Neutrophil (primary cell): ENCODE results near the gene SLC6A13.

Experiments used
- H3K27ac ChIP-seq: fragments of 200-600 bp; sonication (generic); 2 replicates; pipeline ENCODE4 v1.5.1; 2016; ENCODE audit warnings: mild to moderate bottlenecking, moderate library complexity
- H3K27me3 ChIP-seq: fragments of 200-600 bp; sonication (generic); 2 replicates; pipeline ENCODE4 v1.6.0; 2016; ENCODE audit warnings: mild to moderate bottlenecking
- H3K36me3 ChIP-seq: fragments of 200-600 bp; sonication (generic); 2 replicates; pipeline ENCODE4 v1.5.1; 2017
- H3K4me1 ChIP-seq, 2 experiments: fragments of 200-600 bp in 1 of 2; sonication (generic) in 1 of 2; 1 replicate in 1 of 2; 2 replicates in 1 of 2; pipeline versions ENCODE4 v1.5.1 to v1.6.1; 2013 to 2016; ENCODE audit warnings: low read depth in 1 of 2, low read length in 1 of 2, mild to moderate bottlenecking in 1 of 2, moderate library complexity in 1 of 2; ENCODE audit not compliant: control insufficient read depth in 1 of 2, insufficient read depth in 1 of 2
- H3K4me3 ChIP-seq, 2 experiments: fragments of 200-600 bp in 1 of 2; sonication (generic) in 1 of 2; 1 replicate in 1 of 2; 2 replicates in 1 of 2; pipeline ENCODE4 v1.5.1; 2013 to 2016; ENCODE audit warnings: low read depth in 1 of 2, low read length in 1 of 2, mild to moderate bottlenecking in 1 of 2, moderate library complexity in 1 of 2
- H3K9me3 ChIP-seq: fragments of 200-600 bp; sonication (generic); 2 replicates; pipeline ENCODE4 v1.5.1; 2016
- CTCF ChIP-seq: fragments of 200-600 bp; sonication (generic); IDR thresholded peaks from 2 replicates; pipeline ENCODE4 v1.5.1; 2016; ENCODE audit warnings: antibody characterized with exemption

SLC6A13 gene

GRCh38 chr12:180445-180844 is 82.2 kb downstream of the SLC6A13 start:
- no peak overlapping the region for H3K27ac ChIP-seq
- H3K36me3 ChIP-seq: no peaks in the 10 kb centered on the region
- H3K4me3 ChIP-seq: no peak overlapping the region
- no peaks in the 10 kb centered on the region for H3K4me1 ChIP-seq
- peaks cover 8% of the 10 kb centered on the region for H3K27me3 ChIP-seq
- no peak for TF ChIP-seq CTCF
- H3K9me3 ChIP-seq: no peaks in the 10 kb centered on the region

GRCh38 chr12:179885-180284 is 82.8 kb downstream of the SLC6A13 start:
- TF ChIP-seq CTCF: no peak
- Histone ChIP-seq H3K27me3 (peaks cover 2% of the 10 kb centered on the region), H3K9me3 (no peaks in the 10 kb centered on the region), H3K4me1 (no peaks in the 10 kb centered on the region), H3K27ac (no peak overlapping the region), H3K36me3 (no peaks in the 10 kb centered on the region), H3K4me3 (no peak overlapping the region)

GRCh38 chr12:179131-179884 is 83.3 kb downstream of the SLC6A13 start:
- Histone ChIP-seq H3K4me3 (no peak overlapping the region), H3K9me3 (no peaks in the 10 kb centered on the region), H3K27me3 (no peaks in the 10 kb centered on the region), H3K27ac (no peak overlapping the region), H3K36me3 (no peaks in the 10 kb centered on the region), H3K4me1 (no peaks in the 10 kb centered on the region)
- TF ChIP-seq CTCF: no peak

GRCh38 chr12:178829-179109 is 83.9 kb downstream of the SLC6A13 start:
- no peak overlapping the region for H3K27ac ChIP-seq
- H3K4me1 ChIP-seq: no peaks in the 10 kb centered on the region
- no peak overlapping the region for H3K4me3 ChIP-seq
- TF ChIP-seq CTCF: no peak
- H3K9me3 ChIP-seq: no peaks in the 10 kb centered on the region
- peaks cover under 1% of the 10 kb centered on the region for H3K27me3 ChIP-seq
- no peaks in the 10 kb centered on the region for H3K36me3 ChIP-seq

GRCh38 chr12:177980-178828 is 84.4 kb downstream of the SLC6A13 start:
- no peak for TF ChIP-seq CTCF
- Histone ChIP-seq H3K4me3 (no peak overlapping the region), H3K9me3 (no peaks in the 10 kb centered on the region), H3K27ac (no peak overlapping the region), H3K4me1 (no peaks in the 10 kb centered on the region), H3K27me3 (peaks cover 6% of the 10 kb centered on the region), H3K36me3 (no peaks in the 10 kb centered on the region)
